ENCODE results near the gene TPRX2.

GRCh38 chr19:47848425-47848822, 10.6 kb upstream of the TPRX2 start:
- no peak for TF ChIP-seq CTCF (IDR thresholded peaks at IDR 0.05; ENCODE audit: low read depth, low read length, missing input control)
- TF ChIP-seq YY1 (IDR thresholded peaks at IDR 0.05), result no peak
- TF ChIP-seq RXRA (IDR thresholded peaks at IDR 0.05), result no peak
- TF ChIP-seq ZBTB33 (IDR thresholded peaks at IDR 0.05), result no peak
